HUES64 (cell line): ENCODE measurements around the gene FOXP1.

Source experiments
- H3K27ac ChIP-seq: 2 replicates; pipeline ENCODE4 v1.7.0; 2013; ENCODE audit warnings: low read depth, low read length, inconsistent platforms
- H3K27me3 ChIP-seq: 2 replicates; pipeline ENCODE4 v1.6.1; 2013; ENCODE audit warnings: mild to moderate bottlenecking, low read length; ENCODE audit not compliant: insufficient read depth
- H3K36me3 ChIP-seq: 2 replicates; pipeline ENCODE4 v1.6.1; 2013; ENCODE audit warnings: mild to moderate bottlenecking, low read length; ENCODE audit not compliant: insufficient read depth
- H3K4me1 ChIP-seq: 2 replicates; pipeline ENCODE4 v1.6.1; 2013; ENCODE audit warnings: mild to moderate bottlenecking, low read length, moderate library complexity; ENCODE audit not compliant: insufficient read depth
- H3K4me3 ChIP-seq: 2 replicates; pipeline ENCODE4 v1.5.1; 2013; ENCODE audit warnings: mild to moderate bottlenecking, low read length, moderate library complexity
- H3K9ac ChIP-seq: 2 replicates; pipeline ENCODE4 v1.6.1; 2013; ENCODE audit warnings: mild to moderate bottlenecking, low read depth, low read length
- H3K9me3 ChIP-seq: 2 replicates; pipeline ENCODE4 v1.6.1; 2013; ENCODE audit warnings: low read depth, low read length; ENCODE audit not compliant: insufficient read depth
- WGBS: fragments of 150-250, 120-280 bp; methylation state at CpG from one replicate; pipeline ENCODE4 v1.1.7; 2013; ENCODE audit warnings: missing lambda C conversion rate; 5-methylcytosine and 5-hydroxymethylcytosine counted together

FOXP1 gene

DNA sequence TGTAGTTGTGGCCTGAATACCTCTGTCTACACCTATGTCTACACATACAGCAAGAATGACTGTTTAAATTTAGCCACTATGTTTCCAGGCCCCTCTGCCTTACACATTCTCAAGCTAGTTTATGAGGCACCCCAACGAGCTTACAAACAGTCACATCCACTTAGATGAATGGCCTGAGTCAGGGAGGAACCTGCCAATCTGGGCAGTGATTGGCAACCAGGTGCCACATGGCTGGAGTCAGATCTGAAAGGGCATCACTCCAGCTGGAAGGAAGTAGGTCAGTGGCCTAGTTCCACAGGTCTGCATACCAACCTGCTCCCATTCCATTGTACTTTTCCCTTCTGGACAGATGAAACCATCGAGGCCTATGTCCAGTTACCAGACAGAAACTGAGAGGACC lies 136.3 kb downstream of the FOXP1 start:
- Histone ChIP-seq H3K9me3 (no peaks in the 10 kb centered on the region), H3K27ac (no peak overlapping the region), H3K4me1 (peaks cover 17% of the 10 kb centered on the region), H3K9ac (no peak overlapping the region), H3K36me3 (no peaks in the 10 kb centered on the region), H3K4me3 (no peak overlapping the region), H3K27me3 (no peaks in the 10 kb centered on the region)
- 93% methylated on average over 2 of the region's 2 CpGs for WGBS

DNA sequence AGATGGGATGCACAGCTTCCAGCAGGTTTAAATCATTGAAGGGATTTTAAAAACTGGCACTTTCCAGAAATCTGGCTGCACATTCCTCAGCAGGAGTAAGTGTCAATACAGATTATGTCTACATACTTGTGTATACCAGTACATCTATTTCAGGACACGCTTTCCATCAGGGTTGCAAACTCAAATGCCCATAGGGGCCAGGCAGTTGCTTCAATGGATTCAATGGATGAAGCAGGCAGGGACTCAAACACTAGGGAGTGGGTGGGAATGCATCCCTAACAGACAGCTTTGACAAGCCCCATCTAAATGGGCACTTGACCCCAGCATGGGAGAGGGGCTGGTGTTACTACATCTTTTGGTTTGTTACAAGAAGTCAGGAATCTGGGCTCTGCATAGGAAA lies 136.8 kb downstream of the FOXP1 start:
- H3K9ac ChIP-seq = no peak overlapping the region
- H3K9me3 ChIP-seq = no peaks in the 10 kb centered on the region
- no peak overlapping the region for H3K4me3 ChIP-seq
- H3K36me3 ChIP-seq = no peaks in the 10 kb centered on the region
- no peak overlapping the region for H3K27ac ChIP-seq
- 92% methylated on average over 1 of the region's 1 CpG for WGBS
- no peaks in the 10 kb centered on the region for H3K27me3 ChIP-seq
- H3K4me1 ChIP-seq = peaks cover 17% of the 10 kb centered on the region

DNA sequence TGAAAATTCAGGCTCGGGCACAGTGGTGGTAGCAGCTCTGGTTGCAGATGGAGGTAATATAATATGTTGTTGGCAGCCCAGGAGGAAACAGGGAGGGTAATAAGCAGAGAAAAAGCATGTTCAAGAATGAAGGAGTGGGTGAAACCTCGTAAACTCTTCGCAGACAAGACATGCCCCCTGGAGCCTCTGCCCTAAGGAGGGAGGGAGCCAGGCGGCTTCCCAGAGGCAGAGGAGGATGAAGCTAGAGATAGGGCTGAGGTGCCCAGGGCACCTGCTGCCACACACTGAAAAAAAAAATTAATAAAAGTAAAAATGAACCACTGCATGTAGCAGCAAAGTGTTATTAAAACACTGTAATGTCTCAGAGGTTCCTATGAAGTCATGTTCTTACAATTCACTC lies 137.3 kb downstream of the FOXP1 start:
- Histone ChIP-seq H3K36me3 (no peaks in the 10 kb centered on the region), H3K4me1 (peaks cover 14% of the 10 kb centered on the region), H3K27ac (no peak overlapping the region), H3K27me3 (no peaks in the 10 kb centered on the region), H3K9me3 (no peaks in the 10 kb centered on the region), H3K9ac (no peak overlapping the region), H3K4me3 (no peak overlapping the region)
- 94% methylated on average over 4 of the region's 4 CpGs for WGBS

DNA sequence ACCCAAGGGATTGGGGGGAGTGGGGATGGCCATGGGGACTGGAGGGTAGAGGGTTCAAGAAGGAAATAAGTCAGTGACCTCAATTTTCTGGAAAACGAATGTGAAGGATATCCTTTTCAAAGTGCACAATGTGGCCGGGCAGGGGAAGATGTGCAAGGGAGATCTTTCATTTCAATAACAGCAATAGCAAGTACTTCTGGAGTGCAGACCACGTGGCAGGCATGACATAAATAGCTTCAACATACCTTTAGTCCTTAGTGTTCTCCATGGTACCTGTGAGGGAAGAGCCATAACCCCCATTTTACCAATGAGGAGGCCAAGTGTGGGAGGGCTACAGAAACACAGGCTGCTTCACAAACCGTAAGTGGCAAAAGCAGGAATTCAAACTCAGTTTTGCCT lies 138.7 kb downstream of the FOXP1 start:
- Histone ChIP-seq H3K9ac (no peak overlapping the region), H3K36me3 (no peaks in the 10 kb centered on the region), H3K4me1 (peaks cover 4% of the 10 kb centered on the region; the same call in 1 of the 2 replicates), H3K27me3 (no peaks in the 10 kb centered on the region), H3K4me3 (no peak overlapping the region), H3K9me3 (no peaks in the 10 kb centered on the region), H3K27ac (no peak overlapping the region)
- 96% methylated on average over 4 of the region's 4 CpGs for WGBS

DNA sequence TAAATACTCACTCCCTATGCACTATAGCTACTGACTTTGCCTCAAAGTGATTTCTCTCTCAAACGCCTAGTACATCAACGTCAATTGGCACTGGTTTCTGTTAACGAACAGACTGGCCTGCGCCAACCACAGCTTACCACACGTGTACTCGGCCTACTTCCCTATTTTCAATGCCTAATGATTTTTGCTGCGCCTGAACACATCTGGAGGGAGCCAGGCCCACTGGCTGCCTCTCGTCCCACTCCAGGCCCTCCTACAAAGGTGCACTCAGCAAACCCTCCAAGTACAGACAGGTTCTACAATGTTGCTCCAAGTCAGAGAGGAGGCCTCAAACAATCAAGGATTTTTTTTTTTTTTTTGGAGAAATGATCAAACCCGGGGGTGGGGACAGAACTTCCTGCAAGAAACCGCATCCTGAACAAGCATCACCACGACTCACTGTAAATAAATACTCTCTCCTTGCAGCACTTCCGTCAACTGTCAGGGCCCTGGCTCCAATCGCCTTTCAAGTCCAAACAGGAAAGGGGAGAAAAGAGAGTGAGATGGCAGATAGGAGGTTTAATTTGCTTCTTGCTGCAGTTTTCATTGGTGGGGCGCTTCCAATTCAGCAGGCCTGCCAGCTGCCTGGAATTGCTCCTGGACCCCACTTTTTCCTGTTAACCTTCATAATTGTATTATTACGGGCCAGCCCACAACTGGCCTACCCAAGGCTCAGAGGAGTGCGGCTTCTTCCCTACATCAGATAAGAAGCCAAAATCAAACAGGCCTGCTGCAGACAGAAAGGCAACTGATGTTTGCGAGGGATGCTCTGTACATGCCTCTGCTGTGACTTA lies 139.3 kb downstream of the FOXP1 start:
- Histone ChIP-seq H3K27me3 (no peaks in the 10 kb centered on the region), H3K9me3 (no peaks in the 10 kb centered on the region), H3K4me3 (no peak overlapping the region), H3K36me3 (no peaks in the 10 kb centered on the region), H3K4me1 (peaks cover 2% of the 10 kb centered on the region; the same call in 1 of the 2 replicates), H3K9ac (no peak overlapping the region), H3K27ac (no peak overlapping the region)
- WGBS = 93% methylated on average over 17 of the region's 17 CpGs

DNA sequence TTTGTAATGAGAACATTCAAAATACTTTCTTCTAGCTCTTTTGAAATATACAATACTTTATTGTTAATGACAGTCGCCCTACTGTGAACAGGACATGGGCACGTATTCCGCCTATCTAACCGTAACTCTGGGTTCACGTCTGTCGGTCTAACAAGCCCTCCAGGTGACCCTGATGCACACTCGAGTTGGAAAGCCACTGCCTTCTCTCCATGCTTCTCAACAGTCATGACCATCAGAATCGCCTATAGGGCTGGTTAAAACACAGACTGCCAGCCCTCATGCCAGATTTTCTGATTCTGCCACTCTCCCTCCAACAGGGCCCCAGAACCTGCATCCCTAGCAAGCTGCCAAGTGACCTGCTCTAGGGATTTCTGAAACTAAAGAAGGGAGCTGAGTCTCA lies 140.2 kb downstream of the FOXP1 start:
- no peak overlapping the region for H3K9ac ChIP-seq
- no peaks in the 10 kb centered on the region for H3K9me3 ChIP-seq
- no peak overlapping the region for H3K4me3 ChIP-seq
- WGBS = 95% methylated on average over 8 of the region's 8 CpGs
- H3K27ac ChIP-seq = no peak overlapping the region
- H3K27me3 ChIP-seq = no peaks in the 10 kb centered on the region
- no peaks in the 10 kb centered on the region for H3K36me3 ChIP-seq
- H3K4me1 ChIP-seq = no peaks in the 10 kb centered on the region

DNA sequence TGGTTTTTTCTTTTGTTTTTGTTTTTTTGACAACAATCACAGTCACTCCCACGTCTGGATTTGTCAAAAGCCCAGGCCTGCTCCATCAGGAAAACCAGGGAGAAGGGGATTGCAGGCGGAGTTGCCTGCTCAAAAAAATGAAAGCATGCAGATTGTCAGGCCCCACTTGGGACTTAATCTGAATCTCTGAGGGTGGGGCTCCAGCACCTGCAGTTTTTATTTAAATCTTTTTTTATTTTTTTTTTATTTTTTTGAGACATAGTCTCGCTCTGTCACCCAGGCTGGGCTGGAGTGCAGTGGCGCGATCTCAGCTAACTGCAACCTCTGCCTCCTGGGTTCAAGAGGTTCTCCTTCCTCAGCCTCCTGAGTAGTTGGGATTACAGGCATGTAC lies 140.9 kb downstream of the FOXP1 start:
- no peaks in the 10 kb centered on the region for H3K36me3 ChIP-seq
- 96% methylated on average over 5 of the region's 5 CpGs for WGBS
- no peak overlapping the region for H3K4me3 ChIP-seq
- no peaks in the 10 kb centered on the region for H3K27me3 ChIP-seq
- H3K4me1 ChIP-seq = peaks cover 5% of the 10 kb centered on the region; the same call in 1 of the 2 replicates
- no peak overlapping the region for H3K9ac ChIP-seq
- H3K27ac ChIP-seq = no peak overlapping the region
- H3K9me3 ChIP-seq = no peaks in the 10 kb centered on the region

DNA sequence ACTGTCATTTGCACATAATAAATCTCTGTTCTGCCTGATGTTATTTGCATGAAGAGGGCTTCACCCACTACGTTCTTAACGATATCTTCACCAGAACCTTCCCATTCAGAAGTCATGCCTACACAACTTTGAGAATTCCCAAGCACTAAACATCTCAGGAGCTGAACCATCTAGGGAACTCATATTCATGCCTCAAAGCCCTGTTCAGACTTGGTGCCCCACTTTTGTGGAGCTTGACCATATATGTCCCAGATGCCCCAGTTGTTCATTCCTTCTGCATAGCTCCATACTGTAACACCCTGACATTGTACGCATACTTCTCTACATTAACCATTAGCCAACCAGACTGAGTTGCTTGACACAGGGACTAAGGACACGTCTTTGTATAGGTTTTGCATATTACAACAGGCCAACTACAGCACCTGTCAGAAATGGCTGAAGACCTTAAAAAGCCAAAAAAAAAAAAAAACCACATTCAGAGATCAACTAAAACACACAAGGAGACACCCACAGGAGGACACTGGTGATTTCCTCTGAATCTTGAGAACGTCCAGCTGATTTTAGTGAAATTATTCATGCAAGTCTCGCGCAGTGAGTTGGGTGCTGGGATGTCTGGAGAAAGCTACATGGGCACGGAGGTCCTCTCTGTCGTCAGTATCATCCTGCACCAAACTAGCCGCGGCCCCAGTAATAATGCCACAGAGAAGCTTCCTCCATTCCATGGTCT lies 141.4 kb downstream of the FOXP1 start:
- Histone ChIP-seq H3K27ac (no peak overlapping the region), H3K27me3 (no peaks in the 10 kb centered on the region), H3K9me3 (no peaks in the 10 kb centered on the region), H3K9ac (no peak overlapping the region), H3K4me3 (no peak overlapping the region), H3K4me1 (peaks cover 5% of the 10 kb centered on the region; the same call in 1 of the 2 replicates), H3K36me3 (no peaks in the 10 kb centered on the region)
- 96% methylated on average over 11 of the region's 11 CpGs for WGBS

DNA sequence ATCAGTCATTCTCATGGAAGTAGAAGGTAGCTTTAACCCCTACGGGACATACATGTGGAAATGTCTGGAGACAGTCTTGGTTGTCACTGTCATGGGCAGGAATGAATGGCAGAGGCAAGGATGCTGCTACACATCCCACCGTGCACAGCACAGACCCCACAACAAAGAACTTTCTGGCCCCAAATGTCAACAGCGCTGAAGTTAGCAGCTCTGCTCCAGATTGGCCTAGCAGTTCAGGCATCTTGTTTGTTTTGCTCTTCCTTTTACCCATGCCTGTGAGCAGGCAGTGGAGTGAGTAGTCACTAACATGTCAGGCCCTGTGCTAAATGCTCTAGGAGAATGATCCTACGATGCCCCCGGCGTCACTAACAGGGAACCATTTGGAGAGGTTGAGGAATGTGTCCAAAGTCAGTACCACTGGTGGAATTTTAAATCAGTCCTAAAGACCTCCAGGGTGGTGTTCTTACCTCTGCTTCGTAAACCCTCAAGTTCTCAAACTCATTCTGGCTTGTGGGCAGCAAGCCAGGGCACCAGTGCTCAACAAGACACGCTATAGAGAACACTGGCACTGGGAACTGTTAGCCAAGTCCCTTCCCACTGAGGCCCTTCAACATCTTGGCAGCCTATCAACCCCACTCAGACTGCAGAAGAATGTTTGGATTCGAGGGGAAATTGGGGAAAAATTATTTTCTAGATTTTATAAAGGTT lies 142.2 kb downstream of the FOXP1 start:
- Histone ChIP-seq H3K9me3 (no peaks in the 10 kb centered on the region), H3K27ac (no peak overlapping the region), H3K4me3 (no peak overlapping the region), H3K36me3 (no peaks in the 10 kb centered on the region), H3K4me1 (peaks cover 5% of the 10 kb centered on the region; the same call in 1 of the 2 replicates), H3K9ac (no peak overlapping the region), H3K27me3 (no peaks in the 10 kb centered on the region)
- 96% methylated on average over 8 of the region's 9 CpGs for WGBS

DNA sequence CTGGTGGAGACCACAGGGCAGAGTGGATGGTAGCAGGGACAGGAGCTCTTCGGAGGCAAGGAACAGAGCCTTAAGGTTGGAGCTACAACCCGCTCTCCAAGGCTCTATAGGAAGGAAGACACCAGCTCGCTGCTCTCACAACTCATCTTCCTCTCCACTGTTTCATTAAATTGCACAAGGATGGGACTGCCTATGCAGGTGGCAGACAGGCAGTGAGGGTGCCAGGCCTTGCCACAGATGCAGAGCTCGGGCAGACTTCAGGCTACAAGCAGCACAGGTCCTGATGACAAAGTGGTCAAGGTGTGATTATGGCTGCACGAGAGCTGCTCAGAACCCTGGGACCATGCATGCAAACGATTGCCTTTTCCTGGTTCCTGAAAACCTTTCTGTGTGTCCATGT lies 144.6 kb downstream of the FOXP1 start:
- H3K9ac ChIP-seq = no peak overlapping the region
- H3K9me3 ChIP-seq = no peaks in the 10 kb centered on the region
- H3K36me3 ChIP-seq = no peaks in the 10 kb centered on the region
- no peak overlapping the region for H3K27ac ChIP-seq
- H3K27me3 ChIP-seq = no peaks in the 10 kb centered on the region
- WGBS = 94% methylated on average over 6 of the region's 6 CpGs
- no peak overlapping the region for H3K4me3 ChIP-seq
- peaks cover 5% of the 10 kb centered on the region; the same call in 1 of the 2 replicates for H3K4me1 ChIP-seq

DNA sequence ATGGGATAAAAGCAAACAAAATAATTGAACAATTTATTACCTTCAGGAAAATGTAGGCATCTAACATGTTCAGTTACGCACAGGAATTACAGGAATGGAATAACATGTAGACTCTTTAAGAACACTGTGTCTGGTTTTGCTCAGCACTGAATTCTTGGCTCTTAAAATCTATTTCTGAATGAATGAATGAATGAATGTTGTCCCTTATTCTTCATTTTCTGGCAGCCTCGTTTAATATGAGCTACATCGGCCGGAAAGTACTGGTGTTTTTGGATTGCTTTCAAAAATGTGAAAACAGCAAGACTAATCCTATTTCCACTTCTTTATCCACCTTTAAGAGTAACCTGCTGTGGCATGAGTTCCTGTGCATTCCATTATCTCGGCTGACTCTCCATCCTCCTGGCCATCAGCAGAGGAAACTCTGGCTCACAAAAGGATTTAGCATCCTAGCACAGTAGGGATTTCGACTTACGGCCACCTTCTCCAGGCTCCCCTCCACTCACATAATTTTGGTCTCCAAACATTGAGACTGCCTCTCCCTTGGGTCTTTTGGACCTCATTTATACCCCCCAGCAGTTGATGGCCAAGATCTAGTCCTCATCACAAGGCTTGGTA lies 145.3 kb downstream of the FOXP1 start:
- Histone ChIP-seq H3K4me1 (peaks cover 5% of the 10 kb centered on the region; the same call in 1 of the 2 replicates), H3K9ac (no peak overlapping the region), H3K36me3 (no peaks in the 10 kb centered on the region), H3K4me3 (no peak overlapping the region), H3K9me3 (no peaks in the 10 kb centered on the region), H3K27me3 (no peaks in the 10 kb centered on the region), H3K27ac (no peak overlapping the region)
- 81% methylated on average over 7 of the region's 7 CpGs for WGBS
